OCI-LY1 (cell line): Measurements from ENCODE around the gene FBXL15.

Source experiments
- H2AFZ ChIP-seq: fragments of 200-600 bp; sonication (generic), shearing (Covaris generic); 2 replicates; pipeline ENCODE4 v1.6.0; 2014; ENCODE audit warnings: antibody characterized with exemption, mild to moderate bottlenecking, low read length
- H3F3A ChIP-seq: fragments of 200-600 bp; sonication (generic), shearing (Covaris generic); 2 replicates; pipeline ENCODE4 v1.6.0; 2014; ENCODE audit warnings: mild to moderate bottlenecking, antibody characterized with exemption, low read length, moderate library complexity; ENCODE audit not compliant: insufficient read depth
- H3K27ac ChIP-seq: fragments of 200-600 bp; sonication (generic); 2 replicates; pipeline ENCODE4 v1.5.1; 2014; ENCODE audit warnings: low read length, mixed run types, mild to moderate bottlenecking, low read depth; ENCODE audit not compliant: poor library complexity, severe bottlenecking
- H3K27me3 ChIP-seq: fragments of 200-600 bp; sonication (generic); 2 replicates; pipeline ENCODE4 v1.6.0; 2014; ENCODE audit warnings: antibody characterized with exemption, mild to moderate bottlenecking, low read length, moderate library complexity; ENCODE audit not compliant: insufficient read depth
- H3K36me3 ChIP-seq: fragments of 200-600 bp; sonication (generic); 2 replicates; pipeline ENCODE4 v1.6.1; 2014; ENCODE audit warnings: mild to moderate bottlenecking, antibody characterized with exemption, low read length, moderate library complexity, mixed read lengths; ENCODE audit not compliant: insufficient read depth
- H3K4me1 ChIP-seq: fragments of 200-600 bp; sonication (generic); 2 replicates; pipeline ENCODE4 v1.5.1; 2014; ENCODE audit warnings: mild to moderate bottlenecking, low read length, moderate library complexity; ENCODE audit not compliant: insufficient read depth, severe bottlenecking
- H3K4me2 ChIP-seq: fragments of 200-600 bp; sonication (generic), shearing (Covaris generic); 2 replicates; pipeline ENCODE4 v1.6.1; 2014; ENCODE audit warnings: low read length
- H3K4me3 ChIP-seq: fragments of 200-600 bp; sonication (generic); 2 replicates; pipeline ENCODE4 v1.5.1; 2014; ENCODE audit warnings: low read length, low read depth, mild to moderate bottlenecking, mixed read lengths; ENCODE audit not compliant: poor library complexity, severe bottlenecking
- H3K79me2 ChIP-seq: fragments of 200-600 bp; shearing (Covaris generic); 2 replicates; pipeline ENCODE4 v1.6.1; 2016; ENCODE audit warnings: mixed run types, low read length, mixed read lengths; ENCODE audit not compliant: insufficient read depth
- H3K9ac ChIP-seq: fragments of 200-600 bp; sonication (generic), shearing (Covaris generic); 2 replicates; pipeline ENCODE4 v1.6.1; 2014; ENCODE audit warnings: mild to moderate bottlenecking, low read length, mixed read lengths
- H3K9me2 ChIP-seq: fragments of 200-600 bp; sonication (generic), shearing (Covaris generic); 2 replicates; pipeline ENCODE4 v1.6.1; 2014; ENCODE audit warnings: low read depth, mild to moderate bottlenecking, low read length, mixed read lengths
- H3K9me3 ChIP-seq: fragments of 200-600 bp; shearing (Covaris generic); 2 replicates; pipeline ENCODE4 v1.6.1; 2014; ENCODE audit warnings: low read length, mixed read lengths
- H4K20me1 ChIP-seq: fragments of 200-600 bp; sonication (generic), shearing (Covaris generic); 2 replicates; pipeline ENCODE4 v1.6.0; 2016; ENCODE audit warnings: mild to moderate bottlenecking, low read length; ENCODE audit not compliant: insufficient read depth
- CTCF ChIP-seq: fragments of 200-600 bp; sonication (generic), shearing (Covaris generic); IDR thresholded peaks from 2 replicates; pipeline ENCODE4 v1.5.1; 2017; ENCODE audit warnings: mild to moderate bottlenecking, antibody characterized with exemption, low read length, moderate library complexity, mixed read lengths
- EZH2 ChIP-seq: fragments of 200-600 bp; sonication (generic), shearing (Covaris generic); IDR thresholded peaks from 2 replicates; pipeline ENCODE4 v1.8.0; 2017; ENCODE audit warnings: borderline replicate concordance, mixed run types, mild to moderate bottlenecking, antibody characterized with exemption, low read length, moderate library complexity, mixed read lengths

Gene FBXL15

GRCh38 chr10:102411341-102412255 is 9.0 kb upstream of the FBXL15 start:
- no peaks in the 10 kb centered on the region for H4K20me1 ChIP-seq
- no peak overlapping the region for H3K27ac ChIP-seq
- H3K4me3 ChIP-seq, result no peak overlapping the region
- no peaks in the 10 kb centered on the region for H3F3A ChIP-seq
- no peak overlapping the region for H2AFZ ChIP-seq
- no peaks in the 10 kb centered on the region for H3K4me1 ChIP-seq
- TF ChIP-seq EZH2 (no peak), CTCF (no peak)
- H3K79me2 ChIP-seq, result no peaks in the 10 kb centered on the region
- H3K4me2 ChIP-seq, result no peak overlapping the region
- H3K9ac ChIP-seq, result no peak overlapping the region
- no peaks in the 10 kb centered on the region for H3K9me2 ChIP-seq
- H3K9me3 ChIP-seq, result no peaks in the 10 kb centered on the region
- H3K36me3 ChIP-seq, result no peaks in the 10 kb centered on the region
- no peaks in the 10 kb centered on the region for H3K27me3 ChIP-seq

- Histone ChIP-seq H4K20me1 (no peaks in the 10 kb centered on the region), H3K27ac (no peak overlapping the region), H3K9me2 (no peaks in the 10 kb centered on the region), H3F3A (no peaks in the 10 kb centered on the region), H3K36me3 (no peaks in the 10 kb centered on the region), H3K4me3 (no peak overlapping the region), H3K27me3 (no peaks in the 10 kb centered on the region), H3K79me2 (no peaks in the 10 kb centered on the region), H3K9ac (no peak overlapping the region), H3K9me3 (no peaks in the 10 kb centered on the region), H3K4me2 (no peak overlapping the region), H3K4me1 (no peaks in the 10 kb centered on the region), H2AFZ (no peak overlapping the region)
- TF ChIP-seq EZH2 (no peak), CTCF (no peak)
Observed at GRCh38 chr10:102412293-102412692, 8.3 kb upstream of the FBXL15 start.

GRCh38 chr10:102413053-102413705 is 7.5 kb upstream of the FBXL15 start:
- H3K9me3 ChIP-seq, result no peaks in the 10 kb centered on the region
- H3K27ac ChIP-seq, result no peak overlapping the region
- no peaks in the 10 kb centered on the region for H3K27me3 ChIP-seq
- H2AFZ ChIP-seq, result no peak overlapping the region
- no peaks in the 10 kb centered on the region for H4K20me1 ChIP-seq
- no peaks in the 10 kb centered on the region for H3F3A ChIP-seq
- H3K4me1 ChIP-seq, result no peaks in the 10 kb centered on the region
- H3K79me2 ChIP-seq, result no peaks in the 10 kb centered on the region
- no peaks in the 10 kb centered on the region for H3K36me3 ChIP-seq
- no peak overlapping the region for H3K9ac ChIP-seq
- no peaks in the 10 kb centered on the region for H3K9me2 ChIP-seq
- no peak overlapping the region for H3K4me3 ChIP-seq
- no peak overlapping the region for H3K4me2 ChIP-seq
- no peak for TF ChIP-seq EZH2
- TF ChIP-seq CTCF, result no peak
